ENCODE data around the gene SREBF2.

GRCh38 chr22:41902932-41903421 is 70.1 kb downstream of the SREBF2 start:
- TF ChIP-seq, protein P1, sequence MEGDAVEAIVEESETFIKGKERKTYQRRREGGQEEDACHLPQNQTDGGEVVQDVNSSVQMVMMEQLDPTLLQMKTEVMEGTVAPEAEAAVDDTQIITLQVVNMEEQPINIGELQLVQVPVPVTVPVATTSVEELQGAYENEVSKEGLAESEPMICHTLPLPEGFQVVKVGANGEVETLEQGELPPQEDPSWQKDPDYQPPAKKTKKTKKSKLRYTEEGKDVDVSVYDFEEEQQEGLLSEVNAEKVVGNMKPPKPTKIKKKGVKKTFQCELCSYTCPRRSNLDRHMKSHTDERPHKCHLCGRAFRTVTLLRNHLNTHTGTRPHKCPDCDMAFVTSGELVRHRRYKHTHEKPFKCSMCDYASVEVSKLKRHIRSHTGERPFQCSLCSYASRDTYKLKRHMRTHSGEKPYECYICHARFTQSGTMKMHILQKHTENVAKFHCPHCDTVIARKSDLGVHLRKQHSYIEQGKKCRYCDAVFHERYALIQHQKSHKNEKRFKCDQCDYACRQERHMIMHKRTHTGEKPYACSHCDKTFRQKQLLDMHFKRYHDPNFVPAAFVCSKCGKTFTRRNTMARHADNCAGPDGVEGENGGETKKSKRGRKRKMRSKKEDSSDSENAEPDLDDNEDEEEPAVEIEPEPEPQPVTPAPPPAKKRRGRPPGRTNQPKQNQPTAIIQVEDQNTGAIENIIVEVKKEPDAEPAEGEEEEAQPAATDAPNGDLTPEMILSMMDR (IDR thresholded peaks at IDR 0.05): no peak
- TF ChIP-seq POLR2A (IDR thresholded peaks at IDR 0.05): no peak

Measured in uterus (tissue), 2 donors.